CD8-positive, alpha-beta memory T cell (primary cell): ENCODE results near the gene PNKD. TPM values are rescaled to one million over a fixed set of nuclear protein-coding genes. Genes with fewer than 3 reads are reported as not detected.

Experiments
- CTCF ChIA-PET: fragments of 350-600 bp; sonication (Branson Sonifier 250); formaldehyde crosslinking; loops from one replicate; lab custom pipeline; 2021; ENCODE audit warnings: antibody characterized with exemption; lab: Charles Lee
- POLR2A ChIA-PET: fragments of 350-600 bp; sonication (Branson Sonifier 250); formaldehyde crosslinking; loops from one replicate; lab custom pipeline; 2021; ENCODE audit warnings: antibody characterized with exemption; lab: Charles Lee
- DNase-seq, 5 donors: peaks; one replicate each; pipeline versions ENCODE4 v3.0.0 to v3.0.0-alpha.2; 2020 to 2022; ENCODE audit warnings: mixed read lengths in 1 of 5
- H3K27ac ChIP-seq: one replicate; pipeline ENCODE4 v1.7.0; 2013; ENCODE audit warnings: low read depth, mild to moderate bottlenecking, low read length, moderate library complexity
- H3K27me3 ChIP-seq: 2 replicates; pipeline ENCODE4 v1.7.0; 2013; ENCODE audit warnings: low read length, mild to moderate bottlenecking; ENCODE audit not compliant: insufficient read depth, poor library complexity, severe bottlenecking
- H3K36me3 ChIP-seq: 2 replicates; pipeline ENCODE4 v1.7.0; 2013; ENCODE audit warnings: mild to moderate bottlenecking, low read length, moderate library complexity; ENCODE audit not compliant: insufficient read depth
- H3K4me1 ChIP-seq: 2 replicates; pipeline ENCODE4 v1.7.0; 2013; ENCODE audit warnings: mild to moderate bottlenecking, low read length, moderate library complexity; ENCODE audit not compliant: insufficient read depth
- H3K4me3 ChIP-seq: 2 replicates; pipeline ENCODE4 v1.7.0; 2013; ENCODE audit warnings: mild to moderate bottlenecking, low read length
- H3K9me3 ChIP-seq: 2 replicates; pipeline ENCODE4 v1.7.0; 2013; ENCODE audit warnings: mild to moderate bottlenecking, low read length
- H3K27ac Mint-ChIP-seq, 8 donors: one replicate each; pipeline ENCODE4 v1.8.0; 2020 to 2021; ENCODE audit warnings: mixed read lengths in 8 of 8, mild to moderate bottlenecking in 6 of 8, inconsistent platforms in 3 of 8, moderate library complexity in 3 of 8
- H3K27me3 Mint-ChIP-seq, 2 donors: one replicate each; pipeline ENCODE4 v1.8.0; 2020 to 2021; ENCODE audit warnings: mixed read lengths in 2 of 2, mild to moderate bottlenecking in 1 of 2, moderate library complexity in 1 of 2
- H3K36me3 Mint-ChIP-seq, 3 donors: one replicate each; pipeline ENCODE4 v1.8.0; 2020 to 2021; ENCODE audit warnings: mixed read lengths in 3 of 3, inconsistent platforms in 1 of 3, mild to moderate bottlenecking in 1 of 3
- H3K4me1 Mint-ChIP-seq, 3 donors: one replicate each; pipeline ENCODE4 v1.8.0; 2020 to 2021; ENCODE audit warnings: mixed read lengths in 3 of 3, inconsistent platforms in 1 of 3, mild to moderate bottlenecking in 1 of 3
- H3K4me3 Mint-ChIP-seq, 7 donors: one replicate each; pipeline ENCODE4 v1.8.0; 2020 to 2021; ENCODE audit warnings: mixed read lengths in 7 of 7, mild to moderate bottlenecking in 6 of 7, moderate library complexity in 4 of 7, inconsistent platforms in 2 of 7
- H3K9me3 Mint-ChIP-seq, 5 donors: one replicate each; pipeline ENCODE4 v1.8.0; 2020 to 2022; ENCODE audit warnings: mixed read lengths in 5 of 5, mild to moderate bottlenecking in 3 of 5, moderate library complexity in 2 of 5, inconsistent platforms in 1 of 5
- polyA plus RNA-seq: library from polyadenylated mRNA; unstranded; fragments of 300-500 nt; fragmentation: Illumina TruSeq; gene quantifications from one replicate; pipeline ENCODE4 v1.2.3, GENCODE V29; 2021
- total RNA-seq, 2 experiments: library from RNA; stranded (reverse); gene quantifications; one replicate each; pipeline ENCODE4 v1.2.3, GENCODE V29; 2021

Gene PNKD
- total and polyA plus RNA-seq, 3 experiments from 2014 or later = 26.8 to 111 (median 31.6) TPM

GRCh38 chr2:218329027-218329825 is 58.9 kb downstream of the PNKD start:
- Histone ChIP-seq H3K9me3 (no peaks in the 10 kb centered on the region), H3K27me3 (no peaks in the 10 kb centered on the region), H3K36me3 (no peaks in the 10 kb centered on the region), H3K4me3 (no peak overlapping the region), H3K27ac (no peak overlapping the region), H3K4me1 (peaks cover 9% of the 10 kb centered on the region)
- ChIA-PET POLR2A (no interaction called here), CTCF (interaction anchor here (2.6 kb wide), 1 partner anchor 27 kb away, joined by 6 read pairs; the partner anchor contains the start of gene CATIP)
- H3K4me1 Mint-ChIP-seq = peaks cover 0 to 2% (median 0%) of the 10 kb centered on the region in 3 donors
- H3K36me3 Mint-ChIP-seq = no peaks in the 10 kb centered on the region
- H3K4me3 Mint-ChIP-seq = no peak overlapping the region
- DNase-seq = no peak
- H3K9me3 Mint-ChIP-seq = no peaks in the 10 kb centered on the region
- H3K27me3 Mint-ChIP-seq = peaks cover under 1 to 4% of the 10 kb centered on the region in 2 donors
- H3K27ac Mint-ChIP-seq = no peak overlapping the region

- Histone ChIP-seq H3K4me1 (peaks cover 9% of the 10 kb centered on the region), H3K9me3 (no peaks in the 10 kb centered on the region), H3K27ac (no peak overlapping the region), H3K36me3 (no peaks in the 10 kb centered on the region), H3K4me3 (no peak overlapping the region), H3K27me3 (no peaks in the 10 kb centered on the region)
- Mint-ChIP-seq H3K9me3 (no peaks in the 10 kb centered on the region), H3K4me3 (no peak overlapping the region), H3K27me3 (peaks cover 0 to 4% of the 10 kb centered on the region in 2 donors), H3K36me3 (no peaks in the 10 kb centered on the region), H3K27ac (peak overlapping the region in 1 of 8 donors; percentile 12), H3K4me1 (peaks cover 0 to 2% (median 0%) of the 10 kb centered on the region in 3 donors)
- ChIA-PET POLR2A (no interaction called here), CTCF (interaction anchor here (2.6 kb wide), 1 partner anchor 27 kb away, joined by 6 read pairs; the partner anchor contains the start of gene CATIP)
- no peak for DNase-seq
Observed at GRCh38 chr2:218329826-218330593, 59.7 kb downstream of the PNKD start.

GRCh38 chr2:218331745-218332144 is 61.4 kb downstream of the PNKD start:
- Histone ChIP-seq H3K36me3 (no peaks in the 10 kb centered on the region), H3K27me3 (no peaks in the 10 kb centered on the region), H3K9me3 (no peaks in the 10 kb centered on the region), H3K4me1 (peaks cover 2% of the 10 kb centered on the region), H3K27ac (peak overlapping the region; percentile 79), H3K4me3 (no peak overlapping the region)
- H3K4me3 Mint-ChIP-seq = no peak overlapping the region
- no peaks in the 10 kb centered on the region for H3K4me1 Mint-ChIP-seq
- no peak for DNase-seq
- peaks cover 0 to 2% of the 10 kb centered on the region in 2 donors for H3K27me3 Mint-ChIP-seq
- ChIA-PET POLR2A (no interaction called here), CTCF (interaction anchor here (1.0 kb wide), 1 partner anchor 30 kb away, joined by 3 read pairs; no protein-coding TSS in a partner anchor)
- no peaks in the 10 kb centered on the region for H3K9me3 Mint-ChIP-seq
- no peaks in the 10 kb centered on the region for H3K36me3 Mint-ChIP-seq
- H3K27ac Mint-ChIP-seq = no peak overlapping the region

GRCh38 chr2:218332288-218332687 is 62.0 kb downstream of the PNKD start:
- H3K36me3 ChIP-seq = no peaks in the 10 kb centered on the region
- Mint-ChIP-seq H3K9me3 (no peaks in the 10 kb centered on the region), H3K27me3 (peaks cover 0 to 2% of the 10 kb centered on the region in 2 donors), H3K4me3 (no peak overlapping the region), H3K4me1 (no peaks in the 10 kb centered on the region), H3K36me3 (no peaks in the 10 kb centered on the region), H3K27ac (no peak overlapping the region)
- DNase-seq = no peak
- H3K9me3 ChIP-seq = no peaks in the 10 kb centered on the region
- no peak overlapping the region for H3K4me3 ChIP-seq
- peak overlapping the region; percentile 79 for H3K27ac ChIP-seq
- ChIA-PET POLR2A (no interaction called here), CTCF (no interaction called here)
- H3K27me3 ChIP-seq = no peaks in the 10 kb centered on the region
- no peaks in the 10 kb centered on the region for H3K4me1 ChIP-seq

- H3K9me3 ChIP-seq = no peaks in the 10 kb centered on the region
- H3K36me3 Mint-ChIP-seq = no peaks in the 10 kb centered on the region
- H3K9me3 Mint-ChIP-seq = no peaks in the 10 kb centered on the region
- peaks cover 0 to 2% of the 10 kb centered on the region in 2 donors for H3K27me3 Mint-ChIP-seq
- H3K27ac Mint-ChIP-seq = peak overlapping the region in 2 of 8 donors; percentile 36 to 39
- DNase-seq = no peak
- H3K27me3 ChIP-seq = no peaks in the 10 kb centered on the region
- H3K27ac ChIP-seq = peak overlapping the region; percentile 79
- H3K4me3 ChIP-seq = no peak overlapping the region
- no peak overlapping the region for H3K4me3 Mint-ChIP-seq
- ChIA-PET POLR2A (no interaction called here), CTCF (interaction anchor here (1.2 kb wide), 1 partner anchor 31 kb away, joined by 3 read pairs; no protein-coding TSS in a partner anchor)
- H3K36me3 ChIP-seq = no peaks in the 10 kb centered on the region
- no peaks in the 10 kb centered on the region for H3K4me1 ChIP-seq
- no peaks in the 10 kb centered on the region for H3K4me1 Mint-ChIP-seq
Observed at GRCh38 chr2:218332920-218333645, 62.8 kb downstream of the PNKD start.

DNA sequence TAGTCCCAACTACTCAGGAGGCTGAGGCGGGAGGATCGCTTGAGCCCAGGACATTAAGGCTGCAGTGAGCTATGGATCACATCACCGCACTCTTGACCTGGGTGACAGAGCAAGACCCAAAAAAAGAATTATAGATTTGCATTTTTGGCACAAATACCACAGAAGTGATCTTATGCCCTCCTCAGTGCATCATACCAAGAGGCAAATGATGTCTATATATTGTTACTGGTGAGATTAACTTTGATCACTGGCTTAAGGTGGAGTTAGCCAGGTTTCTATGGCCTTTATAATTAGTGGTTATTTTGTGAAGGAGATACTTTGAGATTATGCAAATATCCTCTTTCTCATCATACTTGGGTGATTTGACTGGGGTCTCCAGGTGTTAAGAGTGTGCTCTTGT is 64.2 kb downstream of the PNKD start:
- H3K36me3 ChIP-seq = no peaks in the 10 kb centered on the region
- no peaks in the 10 kb centered on the region for H3K4me1 ChIP-seq
- Mint-ChIP-seq H3K4me1 (no peaks in the 10 kb centered on the region), H3K9me3 (no peaks in the 10 kb centered on the region), H3K36me3 (no peaks in the 10 kb centered on the region), H3K27ac (no peak overlapping the region), H3K27me3 (peaks cover 0 to 2% of the 10 kb centered on the region in 2 donors), H3K4me3 (no peak overlapping the region)
- no peak overlapping the region for H3K4me3 ChIP-seq
- H3K9me3 ChIP-seq = no peaks in the 10 kb centered on the region
- H3K27ac ChIP-seq = no peak overlapping the region
- CTCF ChIA-PET = no interaction called here
- POLR2A ChIA-PET = no interaction called here
- no peak for DNase-seq
- H3K27me3 ChIP-seq = no peaks in the 10 kb centered on the region

GRCh38 chr2:218340656-218341055 is 70.3 kb downstream of the PNKD start:
- Mint-ChIP-seq H3K36me3 (peaks cover 0 to 2% (median 0%) of the 10 kb centered on the region in 3 donors), H3K9me3 (peaks cover 0 to 2% (median 0%) of the 10 kb centered on the region in 5 donors), H3K4me3 (no peak overlapping the region), H3K27me3 (peaks cover 0 to 5% of the 10 kb centered on the region in 2 donors), H3K27ac (peak overlapping the region in 2 of 8 donors; percentile 39 to 97), H3K4me1 (no peaks in the 10 kb centered on the region)
- H3K4me3 ChIP-seq = no peak overlapping the region
- no peaks in the 10 kb centered on the region for H3K36me3 ChIP-seq
- POLR2A ChIA-PET = no interaction called here
- H3K27me3 ChIP-seq = no peaks in the 10 kb centered on the region
- no peaks in the 10 kb centered on the region for H3K4me1 ChIP-seq
- CTCF ChIA-PET = interaction anchor here (0.8 kb wide), 1 partner anchor 17 kb away, joined by 3 read pairs; no protein-coding TSS in a partner anchor
- H3K27ac ChIP-seq = no peak overlapping the region
- DNase-seq = peak in 1 of 5 donors; percentile 45
- H3K9me3 ChIP-seq = no peaks in the 10 kb centered on the region
